ENCODE results near the gene SLC16A7. TPM values are rescaled to one million over a fixed set of nuclear protein-coding genes. Genes with fewer than 3 reads are reported as not detected.
"Not testable (repeated sequence)": the region's sequence is repeated elsewhere in the genome, so short reads cannot be mapped to it uniquely, and the experiment has no call there.

The SLC16A7 gene, protein sequence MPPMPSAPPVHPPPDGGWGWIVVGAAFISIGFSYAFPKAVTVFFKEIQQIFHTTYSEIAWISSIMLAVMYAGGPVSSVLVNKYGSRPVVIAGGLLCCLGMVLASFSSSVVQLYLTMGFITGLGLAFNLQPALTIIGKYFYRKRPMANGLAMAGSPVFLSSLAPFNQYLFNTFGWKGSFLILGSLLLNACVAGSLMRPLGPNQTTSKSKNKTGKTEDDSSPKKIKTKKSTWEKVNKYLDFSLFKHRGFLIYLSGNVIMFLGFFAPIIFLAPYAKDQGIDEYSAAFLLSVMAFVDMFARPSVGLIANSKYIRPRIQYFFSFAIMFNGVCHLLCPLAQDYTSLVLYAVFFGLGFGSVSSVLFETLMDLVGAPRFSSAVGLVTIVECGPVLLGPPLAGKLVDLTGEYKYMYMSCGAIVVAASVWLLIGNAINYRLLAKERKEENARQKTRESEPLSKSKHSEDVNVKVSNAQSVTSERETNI
- 17.8 and 23.5 TPM in 2 replicates for total RNA-seq (2014; rRNA removed; shearing (Covaris generic))

DNA sequence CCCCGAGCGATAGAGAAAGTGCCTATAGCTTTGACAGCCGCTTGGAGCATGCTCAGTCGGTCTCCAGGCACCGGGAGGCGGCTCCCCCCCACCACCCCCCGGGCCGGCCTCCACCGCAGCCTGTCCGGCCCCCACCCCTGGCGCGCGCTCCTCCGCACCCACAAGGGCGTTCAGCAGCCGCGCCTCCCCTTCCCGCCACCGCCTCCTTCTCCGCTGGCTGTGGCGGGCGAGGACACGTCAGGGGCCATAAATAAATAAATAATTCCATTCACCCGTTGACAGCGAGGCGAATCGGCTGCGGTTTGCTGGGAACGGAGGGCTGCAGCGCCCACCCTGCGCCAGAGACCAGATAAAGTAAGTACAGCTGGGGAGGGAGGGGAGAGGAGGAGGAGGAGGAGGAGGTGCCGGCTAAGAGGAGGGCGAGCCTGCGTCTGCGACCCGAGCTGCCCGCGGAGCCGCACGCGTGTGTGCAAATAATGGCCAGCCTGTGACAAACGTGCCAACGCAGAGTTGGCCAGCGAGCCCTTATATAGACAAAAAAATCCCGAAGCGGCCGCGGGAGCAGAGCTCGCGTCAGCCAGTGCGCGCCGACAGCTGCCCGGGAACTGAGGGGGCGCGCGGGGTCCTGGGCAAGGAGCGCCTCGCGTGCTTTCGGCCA lies at the start of gene SLC16A7:
Gene SLC16A7 (plus strand): TSS at position 147 of the 658 bp plus-strand sequence. CDS start 108,773 bp downstream, outside the sequence.
- peak; percentile 82 for DNase-seq (ENCODE audit: low read depth)

DNA sequence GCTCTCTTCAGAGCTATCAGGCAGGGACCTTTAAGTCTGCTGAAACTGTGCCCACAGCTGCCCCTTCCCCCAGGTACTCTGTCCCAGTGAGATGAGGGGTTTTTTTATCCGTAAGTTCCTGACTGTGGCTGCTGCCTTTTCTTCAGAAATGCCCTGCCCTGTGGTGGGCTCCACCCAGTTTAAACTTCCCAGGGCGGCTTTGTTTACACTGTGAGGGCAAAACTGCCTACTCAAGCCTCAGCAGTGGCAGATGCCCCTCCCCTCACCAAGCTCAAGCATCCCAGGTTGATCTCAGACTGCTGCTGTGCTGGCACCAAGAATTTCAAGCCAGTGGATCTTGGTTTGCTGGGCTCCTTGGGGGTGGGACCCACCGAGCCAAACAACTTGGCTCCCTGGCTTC lies 46.9 kb upstream of the SLC16A7 start:
- peak; percentile 5 for DNase-seq (ENCODE audit: low read depth)

DNA sequence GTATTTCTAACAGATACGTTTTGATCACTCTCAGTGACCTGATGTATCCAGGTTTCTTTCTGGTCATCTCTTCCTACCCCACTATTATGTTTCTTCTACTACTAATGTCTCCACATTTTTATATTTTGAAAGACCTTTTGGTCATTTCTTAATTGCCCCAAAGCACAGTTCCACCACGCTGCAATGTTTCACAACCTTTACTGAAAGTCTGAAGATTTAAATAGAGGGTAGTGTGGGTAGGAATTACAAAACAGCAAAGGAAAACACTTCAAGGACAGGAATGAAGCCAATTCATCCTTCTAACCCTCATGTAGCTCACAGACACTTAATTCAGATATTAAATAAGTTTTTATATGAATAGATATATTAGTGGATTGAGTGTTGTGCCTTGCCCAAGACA lies 36.1 kb upstream of the SLC16A7 start:
- DNase-seq (ENCODE audit: low read depth), result no peak

DNA sequence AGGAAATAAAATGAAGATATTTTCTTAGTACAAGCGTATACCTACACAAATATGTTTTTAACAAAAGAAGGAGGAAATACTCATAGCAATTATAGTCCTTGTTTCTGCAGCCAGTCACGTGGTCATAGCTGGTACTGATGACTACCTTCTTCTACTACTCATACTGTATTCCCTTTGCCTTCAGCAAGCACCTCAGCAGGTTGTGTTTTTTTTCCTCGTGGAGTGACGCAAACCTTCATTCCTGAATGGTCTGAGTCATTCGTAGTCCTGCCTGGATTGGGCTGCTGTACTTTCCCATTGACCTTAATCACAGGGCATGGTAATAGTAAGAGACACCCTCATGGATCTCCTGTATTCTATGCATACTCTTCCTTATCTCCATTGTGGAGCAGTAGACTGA lies 25.7 kb upstream of the SLC16A7 start:
- peak; percentile 82 for DNase-seq (ENCODE audit: low read depth)

- DNase-seq (ENCODE audit: low read depth), result no peak
These were observed 21.4 kb upstream of the SLC16A7 start for GRCh38 chr12:59574406-59574805.

- DNase-seq (ENCODE audit: low read depth), result no peak
These were observed 20.0 kb upstream of the SLC16A7 start for GRCh38 chr12:59575826-59576225.

GRCh38 chr12:59578254-59578653 lies 17.6 kb upstream of the SLC16A7 start:
- DNase-seq (ENCODE audit: low read depth), result no peak

- no peak for DNase-seq (ENCODE audit: low read depth)
These were observed 16.2 kb upstream of the SLC16A7 start for GRCh38 chr12:59579631-59580030.

- no peak for DNase-seq (ENCODE audit: low read depth)
These were observed 15.8 kb upstream of the SLC16A7 start for GRCh38 chr12:59580050-59580449.

DNA sequence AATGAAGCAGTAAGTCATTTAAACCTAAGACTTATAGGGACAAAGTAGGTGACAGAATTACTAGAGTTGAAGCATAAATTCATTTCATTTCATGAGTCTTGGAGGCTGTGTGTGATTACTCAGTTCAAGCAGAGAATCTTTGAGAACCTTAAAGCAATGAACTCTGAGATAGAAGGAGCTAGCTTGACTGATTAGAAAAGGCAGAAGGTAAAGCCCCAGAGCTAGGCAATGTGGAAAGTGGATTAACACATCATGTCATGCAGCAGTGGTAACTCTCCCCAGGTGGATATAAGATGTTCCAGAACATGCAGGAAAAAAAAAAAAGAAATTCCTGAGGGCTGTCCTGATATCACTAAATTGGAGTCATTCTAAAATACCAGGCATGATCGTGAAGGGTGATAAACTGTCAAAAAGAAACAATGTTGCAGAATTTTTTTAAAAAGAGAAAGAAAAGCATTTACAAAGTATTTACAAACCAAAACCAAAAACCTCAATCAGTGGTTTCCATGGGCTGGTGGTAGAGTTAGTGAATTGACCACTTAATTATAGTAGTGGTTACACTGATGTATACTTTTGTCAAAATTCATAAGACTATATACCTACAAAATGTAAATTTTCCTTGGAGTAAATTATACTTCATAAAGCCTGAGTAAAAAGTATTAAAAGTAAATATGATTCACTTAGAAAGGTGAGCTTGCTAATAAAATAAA lies 12.7 kb upstream of the SLC16A7 start:
- DNase-seq (ENCODE audit: low read depth), result no peak

- no peak for DNase-seq (ENCODE audit: low read depth)
These were observed 8.1 kb upstream of the SLC16A7 start for GRCh38 chr12:59587710-59588109.

DNA sequence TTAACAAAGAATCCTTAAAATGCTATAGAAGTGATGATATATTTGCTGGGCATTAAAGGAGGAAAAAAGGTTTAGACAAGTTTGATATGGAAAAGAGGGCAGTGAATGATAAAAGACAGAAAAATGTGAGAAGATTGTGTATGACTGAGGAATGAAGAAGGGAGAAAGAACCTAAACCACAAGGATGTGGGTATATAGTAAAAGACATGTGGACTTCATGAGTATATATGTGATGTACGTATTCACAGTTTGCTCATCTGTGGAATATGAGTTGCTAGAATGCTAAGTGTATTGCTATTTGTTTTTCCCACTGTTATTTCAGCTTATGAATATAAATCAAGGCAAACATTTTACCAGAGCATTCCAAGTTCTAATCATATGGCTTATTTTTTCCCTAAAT lies 2.1 kb upstream of the SLC16A7 start:
- no peak for DNase-seq (ENCODE audit: low read depth)

- DNase-seq (ENCODE audit: low read depth), result no peak
These were observed 807 bp upstream of the SLC16A7 start for GRCh38 chr12:59594943-59595500.

DNA sequence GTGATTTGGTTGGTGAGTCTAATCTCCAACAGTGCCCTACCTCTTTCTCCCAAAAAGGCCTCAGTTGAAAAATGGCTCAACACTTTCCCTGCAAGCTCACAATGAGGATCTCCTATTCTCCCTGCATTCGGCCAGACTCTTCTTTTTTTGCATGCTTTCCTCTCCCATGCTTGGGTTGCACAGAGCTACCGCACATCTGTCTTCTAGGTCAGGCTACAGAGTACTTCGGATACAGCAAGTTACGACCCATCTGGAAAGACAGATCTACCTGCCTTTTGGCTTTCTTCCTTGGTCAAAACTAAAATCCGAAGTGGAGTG lies 305 bp upstream of the SLC16A7 start:
- DNase-seq (ENCODE audit: low read depth), result no peak

- DNase-seq (ENCODE audit: low read depth), result peak; percentile 86
These were observed 1.6 kb downstream of the SLC16A7 start for GRCh38 chr12:59597385-59597781.

- DNase-seq (ENCODE audit: low read depth), result no peak
These were observed 4.3 kb downstream of the SLC16A7 start for GRCh38 chr12:59600171-59600570.

DNA sequence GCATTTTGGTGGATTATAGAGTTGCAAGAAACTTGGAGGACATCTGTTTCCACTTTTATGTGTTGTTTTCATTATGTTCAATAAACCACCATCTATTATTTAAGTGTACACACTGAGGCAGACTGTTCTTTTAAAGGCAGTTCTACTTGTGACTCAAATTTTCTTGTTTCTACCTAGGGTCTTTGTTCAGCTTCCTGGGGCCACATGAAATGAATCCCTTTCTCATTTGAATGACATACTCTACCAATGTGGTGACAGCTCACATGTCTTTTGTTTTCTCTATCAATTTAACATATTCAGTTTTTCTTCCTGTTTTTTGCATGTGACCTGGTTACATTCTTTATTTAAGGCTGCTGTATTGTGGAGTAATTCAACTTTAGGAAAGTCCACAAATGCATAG lies 7.9 kb downstream of the SLC16A7 start:
- no peak for DNase-seq (ENCODE audit: low read depth)

- not testable (repeated sequence) for DNase-seq (ENCODE audit: low read depth)
These were observed 17.1 kb downstream of the SLC16A7 start for GRCh38 chr12:59612823-59613434.

- DNase-seq (ENCODE audit: low read depth), result no peak
These were observed 19.8 kb downstream of the SLC16A7 start for GRCh38 chr12:59615392-59616165.

GRCh38 chr12:59619461-59620240 lies 23.8 kb downstream of the SLC16A7 start:
- DNase-seq (ENCODE audit: low read depth), result no peak

Data from M059J (cell line).